Measurements from ENCODE around the gene LIMS1. TPM values are rescaled to one million over a fixed set of nuclear protein-coding genes. Genes with fewer than 3 reads are reported as not detected.
A peak's percentile ranks its signal among the peaks of the same experiment; 100 is the strongest.
"Not testable (repeated sequence)": the region's sequence is repeated elsewhere in the genome, so short reads cannot be mapped to it uniquely, and the experiment has no call there.

Gene LIMS1
- total and polyA plus RNA-seq, 4 experiments from 2014 or later: 126 to 286 (median 186) TPM

GRCh38 chr2:108635630-108636354, 101.5 kb downstream of the LIMS1 start:
- Mint-ChIP-seq H3K27me3 (no peaks in the 10 kb centered on the region), H3K27ac (peak overlapping the region; percentile 46 to 83 (median 75)), H3K36me3 (peaks cover 11 to 35% of the 10 kb centered on the region in 2 donors), H3K9me3 (peaks cover 0 to 2% (median 0%) of the 10 kb centered on the region in 8 donors), H3K4me3 (peak overlapping the region in 3 of 8 donors; percentile 6 to 39 (median 27)), H3K4me1 (peaks cover 60 to 89% (median 69%) of the 10 kb centered on the region in 4 donors)
- no peak overlapping the region for H3K4me3 ChIP-seq (ENCODE audit: low read length in 2 of 2)
- peaks cover 85% of the 10 kb centered on the region for H3K4me1 ChIP-seq (ENCODE audit: insufficient read depth, low read length)
- intact Hi-C loops (cut with micrococcal nuclease): loop anchor here (1.0 kb wide), 2 partner anchors 14 to 28 kb away; no protein-coding TSS in a partner anchor
- ChIA-PET POLR2A (ENCODE audit: partially characterized antibody) (interaction anchor here (1.0 to 25.2 kb wide), 5 partner anchors 9 to 186 kb away, joined by 3 to 704 read pairs (median 6); no protein-coding TSS in a partner anchor), CTCF (ENCODE audit: partially characterized antibody) (interaction anchor here (0.7 to 24.8 kb wide), 16 partner anchors 11 to 128 kb away, joined by 3 to 545 read pairs (median 4); no protein-coding TSS in a partner anchor)
- no peaks in the 10 kb centered on the region for H3K9me3 ChIP-seq (ENCODE audit: control insufficient read depth in 1 of 2, low read length in 2 of 2)
- no peaks in the 10 kb centered on the region for H3K36me3 ChIP-seq (ENCODE audit: insufficient read depth, low read length)
- no peaks in the 10 kb centered on the region for H3K27me3 ChIP-seq (ENCODE audit: insufficient read depth, low read length)
- no peak for DNase-seq
- no peak overlapping the region for H3K27ac ChIP-seq (ENCODE audit: low read depth, low read length)

- H3K9me3 Mint-ChIP-seq: no peaks in the 10 kb centered on the region
- Histone ChIP-seq H3K36me3 (ENCODE audit: insufficient read depth, low read length) (no peaks in the 10 kb centered on the region), H3K9me3 (ENCODE audit: control insufficient read depth in 1 of 2, low read length in 2 of 2) (no peaks in the 10 kb centered on the region), H3K4me3 (ENCODE audit: low read length in 2 of 2) (no peak overlapping the region), H3K27ac (ENCODE audit: low read depth, low read length) (no peak overlapping the region), H3K27me3 (ENCODE audit: insufficient read depth, low read length) (no peaks in the 10 kb centered on the region), H3K4me1 (ENCODE audit: insufficient read depth, low read length) (peaks cover 78% of the 10 kb centered on the region)
- no peak overlapping the region for H3K4me3 Mint-ChIP-seq
- peaks cover 11 to 35% of the 10 kb centered on the region in 2 donors for H3K36me3 Mint-ChIP-seq
- H3K27me3 Mint-ChIP-seq: no peaks in the 10 kb centered on the region
- POLR2A ChIA-PET (ENCODE audit: partially characterized antibody): interaction anchor here (0.8 to 25.2 kb wide), 5 partner anchors 10 to 33 kb away, joined by 3 to 704 read pairs (median 5); no protein-coding TSS in a partner anchor
- CTCF ChIA-PET (ENCODE audit: partially characterized antibody): interaction anchor here (0.9 to 24.8 kb wide), 18 partner anchors 10 to 412 kb away, joined by 3 to 545 read pairs (median 7); no protein-coding TSS in a partner anchor
- H3K4me1 Mint-ChIP-seq: peaks cover 55 to 86% (median 66%) of the 10 kb centered on the region in 4 donors
- DNase-seq: no peak
- intact Hi-C loops (cut with micrococcal nuclease): no loop called here
- peak overlapping the region in 1 of 7 donors; percentile 48 for H3K27ac Mint-ChIP-seq
These were observed 103.0 kb downstream of the LIMS1 start for GRCh38 chr2:108637304-108637669.

GRCh38 chr2:108640731-108641130, 106.5 kb downstream of the LIMS1 start:
- no peak for DNase-seq
- H3K4me1 ChIP-seq (ENCODE audit: insufficient read depth, low read length): peaks cover 48% of the 10 kb centered on the region
- no peak overlapping the region for H3K4me3 ChIP-seq (ENCODE audit: low read length in 2 of 2)
- no peaks in the 10 kb centered on the region for H3K9me3 Mint-ChIP-seq
- H3K27ac ChIP-seq (ENCODE audit: low read depth, low read length): no peak overlapping the region
- intact Hi-C loops (cut with micrococcal nuclease): no loop called here
- H3K27ac Mint-ChIP-seq: peak overlapping the region in 6 of 7 donors; percentile 1 to 73 (median 37)
- H3K4me3 Mint-ChIP-seq: peak overlapping the region in 1 of 8 donors; percentile 22
- H3K27me3 ChIP-seq (ENCODE audit: insufficient read depth, low read length): no peaks in the 10 kb centered on the region
- ChIA-PET CTCF (ENCODE audit: partially characterized antibody) (interaction anchor here (0.8 to 24.8 kb wide), 3 partner anchors 16 to 34 kb away, joined by 3 to 545 read pairs (median 200); no protein-coding TSS in a partner anchor), POLR2A (ENCODE audit: partially characterized antibody) (interaction anchor here (25.2 kb wide), 1 partner anchor 24 kb away, joined by 704 read pairs; no protein-coding TSS in a partner anchor)
- H3K36me3 ChIP-seq (ENCODE audit: insufficient read depth, low read length): no peaks in the 10 kb centered on the region
- no peaks in the 10 kb centered on the region for H3K27me3 Mint-ChIP-seq
- H3K9me3 ChIP-seq (ENCODE audit: control insufficient read depth in 1 of 2, low read length in 2 of 2): no peaks in the 10 kb centered on the region
- peaks cover 41 to 77% (median 49%) of the 10 kb centered on the region in 4 donors for H3K4me1 Mint-ChIP-seq
- peaks cover 39 to 40% of the 10 kb centered on the region in 2 donors for H3K36me3 Mint-ChIP-seq

DNA sequence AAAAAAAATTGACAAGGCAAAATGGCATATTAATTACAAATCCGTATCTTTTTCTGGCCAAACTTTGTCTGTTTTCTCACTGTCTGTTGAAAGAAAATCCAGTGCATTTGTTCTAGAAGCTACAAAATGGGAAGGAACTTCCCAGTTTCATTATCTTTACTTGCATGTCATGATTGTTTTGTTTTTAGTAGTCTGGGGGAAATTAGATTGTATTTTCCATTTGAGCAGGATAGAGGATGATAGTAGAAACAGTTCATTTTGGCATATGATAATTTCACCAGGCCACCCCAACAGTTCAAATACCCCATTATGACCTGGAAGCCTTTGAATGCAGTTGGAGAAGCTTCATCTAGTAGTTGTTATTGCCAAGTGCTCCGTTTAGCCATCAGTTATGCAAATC, 107.5 kb downstream of the LIMS1 start:
- H3K36me3 Mint-ChIP-seq: peaks cover 35 to 45% of the 10 kb centered on the region in 2 donors

DNA sequence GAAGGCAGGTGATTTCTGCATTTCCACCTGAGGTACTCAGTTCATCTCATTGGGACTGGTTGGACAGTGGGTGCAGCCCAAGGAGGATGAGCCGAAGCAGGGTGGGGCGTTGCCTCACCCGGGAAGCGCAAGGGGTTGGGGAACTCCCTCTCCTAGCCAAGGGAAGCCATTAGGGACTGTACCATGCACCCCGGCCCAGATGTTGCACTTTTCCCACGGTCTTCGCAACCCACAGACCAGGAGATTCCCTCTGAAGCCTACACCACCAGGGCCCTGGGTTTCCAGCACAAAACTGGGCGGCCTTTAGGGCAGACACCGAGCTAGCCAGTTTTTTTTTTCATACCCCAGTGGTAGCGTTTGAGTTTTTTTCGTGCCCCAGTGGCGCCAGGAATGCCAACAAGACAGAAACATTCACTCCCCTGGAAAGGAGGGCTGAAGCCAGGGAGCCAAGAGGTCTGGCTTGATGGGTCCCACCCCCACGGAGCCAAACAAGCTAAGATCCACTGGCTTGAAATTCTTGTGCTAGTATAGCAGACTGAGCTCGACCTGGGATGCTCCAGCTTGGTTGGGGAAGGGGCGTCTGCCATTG, 109.1 kb downstream of the LIMS1 start:
- Mint-ChIP-seq H3K36me3 (peaks cover 31 to 41% of the 10 kb centered on the region in 2 donors), H3K27me3 (no peaks in the 10 kb centered on the region), H3K27ac (no peak overlapping the region), H3K9me3 (no peaks in the 10 kb centered on the region), H3K4me3 (no peak overlapping the region), H3K4me1 (peaks cover 50 to 84% (median 59%) of the 10 kb centered on the region in 4 donors)
- POLR2A ChIA-PET (ENCODE audit: partially characterized antibody): interaction anchor here (25.2 kb wide), 1 partner anchor 27 kb away, joined by 704 read pairs; no protein-coding TSS in a partner anchor
- no peak for DNase-seq
- intact Hi-C loops (cut with micrococcal nuclease): no loop called here
- Histone ChIP-seq H3K9me3 (ENCODE audit: control insufficient read depth in 1 of 2, low read length in 2 of 2) (no peaks in the 10 kb centered on the region), H3K36me3 (ENCODE audit: insufficient read depth, low read length) (no peaks in the 10 kb centered on the region), H3K4me1 (ENCODE audit: insufficient read depth, low read length) (peaks cover 35% of the 10 kb centered on the region), H3K27ac (ENCODE audit: low read depth, low read length) (no peak overlapping the region), H3K27me3 (ENCODE audit: insufficient read depth, low read length) (no peaks in the 10 kb centered on the region), H3K4me3 (ENCODE audit: low read length in 2 of 2) (no peak overlapping the region)
- CTCF ChIA-PET (ENCODE audit: partially characterized antibody): interaction anchor here (1.0 to 1.9 kb wide), 4 partner anchors 10 to 37 kb away, joined by 3 to 10 read pairs (median 4); no protein-coding TSS in a partner anchor

More for the DNA sequence above, 107.5 kb downstream of the LIMS1 start:
- Mint-ChIP-seq H3K9me3 (no peaks in the 10 kb centered on the region), H3K4me3 (no peak overlapping the region), H3K27me3 (no peaks in the 10 kb centered on the region), H3K4me1 (peaks cover 41 to 77% (median 46%) of the 10 kb centered on the region in 4 donors), H3K27ac (peak overlapping the region in 2 of 7 donors; percentile 1 to 38)
- H3K27me3 ChIP-seq (ENCODE audit: insufficient read depth, low read length): no peaks in the 10 kb centered on the region
- no peak for DNase-seq
- POLR2A ChIA-PET (ENCODE audit: partially characterized antibody): interaction anchor here (25.2 kb wide), 1 partner anchor 25 kb away, joined by 704 read pairs; no protein-coding TSS in a partner anchor
- intact Hi-C loops (cut with micrococcal nuclease): no loop called here
- H3K36me3 ChIP-seq (ENCODE audit: insufficient read depth, low read length): no peaks in the 10 kb centered on the region
- H3K27ac ChIP-seq (ENCODE audit: low read depth, low read length): no peak overlapping the region
- peaks cover 37% of the 10 kb centered on the region for H3K4me1 ChIP-seq (ENCODE audit: insufficient read depth, low read length)
- no peak overlapping the region for H3K4me3 ChIP-seq (ENCODE audit: low read length in 2 of 2)
- CTCF ChIA-PET (ENCODE audit: partially characterized antibody): interaction anchor here (1.3 to 24.8 kb wide), 3 partner anchors 13 to 36 kb away, joined by 3 to 545 read pairs (median 10); no protein-coding TSS in a partner anchor
- H3K9me3 ChIP-seq (ENCODE audit: control insufficient read depth in 1 of 2, low read length in 2 of 2): no peaks in the 10 kb centered on the region

DNA sequence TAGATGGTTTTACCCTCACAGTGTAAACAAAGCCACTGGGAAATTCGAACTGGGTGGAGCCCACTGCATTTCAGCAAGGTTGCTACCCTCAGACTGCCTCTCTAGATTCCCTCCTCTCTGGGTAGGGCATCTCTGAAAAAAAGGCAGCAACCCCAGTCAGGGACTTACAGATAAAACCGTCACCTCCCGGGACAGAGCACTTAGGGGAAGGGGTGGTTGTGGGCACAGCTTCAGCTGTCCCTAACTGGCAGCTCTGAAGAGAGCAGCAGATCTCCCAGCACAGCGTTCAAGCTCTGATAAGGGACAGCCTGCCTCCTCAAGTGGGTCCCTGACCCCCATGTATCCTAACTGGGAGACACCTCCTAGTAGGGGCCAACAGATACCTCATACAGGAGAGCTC, 109.6 kb downstream of the LIMS1 start:
- H3K4me1 Mint-ChIP-seq: peaks cover 54 to 86% (median 64%) of the 10 kb centered on the region in 4 donors
- H3K36me3 ChIP-seq (ENCODE audit: insufficient read depth, low read length); H3K4me3 ChIP-seq (ENCODE audit: low read length in 2 of 2); H3K27me3 Mint-ChIP-seq; H3K4me3 Mint-ChIP-seq; H3K27ac Mint-ChIP-seq; H3K27me3 ChIP-seq (ENCODE audit: insufficient read depth, low read length); DNase-seq; H3K9me3 Mint-ChIP-seq; H3K9me3 ChIP-seq (ENCODE audit: control insufficient read depth in 1 of 2, low read length in 2 of 2); intact Hi-C loops (cut with micrococcal nuclease); H3K27ac ChIP-seq (ENCODE audit: low read depth, low read length); CTCF ChIA-PET (ENCODE audit: partially characterized antibody): not testable (repeated sequence)
- POLR2A ChIA-PET (ENCODE audit: partially characterized antibody): interaction anchor here (25.2 kb wide), 1 partner anchor 27 kb away, joined by 704 read pairs; no protein-coding TSS in a partner anchor
- peaks cover 39% of the 10 kb centered on the region for H3K4me1 ChIP-seq (ENCODE audit: insufficient read depth, low read length)
- peaks cover 30 to 41% of the 10 kb centered on the region in 2 donors for H3K36me3 Mint-ChIP-seq

All from CD4-positive, alpha-beta memory T cell (primary cell).